ENCODE data around the gene TOE1.
A peak's percentile ranks its signal among the peaks of the same experiment; 100 is the strongest.

TOE1 gene

DNA sequence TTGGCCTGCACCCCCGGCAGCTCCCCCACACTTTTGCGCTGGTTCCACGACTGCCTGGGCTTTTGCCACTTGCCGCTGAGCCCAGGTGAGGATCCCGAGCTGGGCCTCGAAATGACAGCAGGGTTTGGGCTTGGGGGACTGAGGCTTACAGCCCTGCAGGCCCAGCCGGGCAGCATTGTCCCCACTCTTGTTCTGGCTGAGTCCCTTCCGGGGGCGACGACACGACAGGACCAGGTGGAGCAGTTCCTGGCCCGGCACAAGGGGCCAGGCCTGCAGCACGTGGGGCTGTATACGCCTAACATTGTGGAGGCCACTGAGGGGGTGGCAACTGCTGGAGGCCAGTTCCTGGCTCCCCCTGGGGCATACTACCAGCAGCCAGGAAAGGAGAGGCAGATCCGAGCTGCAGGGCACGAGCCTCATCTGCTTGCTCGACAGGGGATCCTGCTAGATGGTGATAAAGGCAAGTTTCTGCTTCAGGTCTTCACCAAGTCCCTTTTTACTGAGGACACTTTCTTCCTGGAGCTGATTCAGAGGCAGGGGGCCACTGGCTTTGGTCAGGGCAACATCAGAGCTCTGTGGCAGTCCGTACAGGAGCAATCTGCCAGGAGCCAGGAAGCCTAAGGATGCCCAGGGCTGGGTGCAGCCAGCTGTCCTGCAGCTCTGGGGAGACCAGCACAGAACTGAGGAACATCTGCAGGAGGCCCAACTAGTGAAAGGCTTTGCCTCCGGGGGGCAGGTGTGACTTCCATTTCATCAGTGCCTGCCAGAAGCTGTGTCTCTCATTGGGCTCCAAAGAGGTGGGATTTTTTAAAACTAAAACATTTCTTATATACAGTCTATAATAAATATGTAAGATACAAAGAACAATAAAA, 12.1 kb upstream of the TOE1 start:
- DNase-seq = peak; percentile 65

DNA sequence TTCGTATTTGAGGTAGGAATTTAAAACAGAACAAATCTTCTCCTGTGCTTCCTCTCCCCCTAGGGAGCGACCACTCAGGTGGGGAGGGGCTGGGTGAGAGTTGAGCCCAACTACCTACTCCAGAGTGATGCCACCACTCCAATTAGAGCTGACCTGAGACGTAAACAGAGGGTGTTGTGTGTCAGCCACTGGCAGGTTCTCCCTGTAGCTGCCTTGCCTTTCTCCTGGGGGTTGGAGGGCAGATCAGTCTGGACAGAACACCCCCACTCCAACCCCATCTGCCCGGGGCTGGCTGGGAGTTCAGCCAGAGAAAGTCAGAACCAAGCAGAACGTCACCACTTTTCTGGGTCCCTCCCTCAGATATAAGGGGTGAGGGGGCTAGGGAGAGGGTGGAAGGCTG, 11.3 kb upstream of the TOE1 start:
- peak; percentile 49 for DNase-seq

GRCh38 chr1:45329445-45329844, 10.5 kb upstream of the TOE1 start:
- DNase-seq = no peak

- no peak for DNase-seq
Observed at GRCh38 chr1:45331436-45332345, 8.3 kb upstream of the TOE1 start.

- no peak for DNase-seq
Observed at GRCh38 chr1:45332346-45332720, 7.6 kb upstream of the TOE1 start.

DNA sequence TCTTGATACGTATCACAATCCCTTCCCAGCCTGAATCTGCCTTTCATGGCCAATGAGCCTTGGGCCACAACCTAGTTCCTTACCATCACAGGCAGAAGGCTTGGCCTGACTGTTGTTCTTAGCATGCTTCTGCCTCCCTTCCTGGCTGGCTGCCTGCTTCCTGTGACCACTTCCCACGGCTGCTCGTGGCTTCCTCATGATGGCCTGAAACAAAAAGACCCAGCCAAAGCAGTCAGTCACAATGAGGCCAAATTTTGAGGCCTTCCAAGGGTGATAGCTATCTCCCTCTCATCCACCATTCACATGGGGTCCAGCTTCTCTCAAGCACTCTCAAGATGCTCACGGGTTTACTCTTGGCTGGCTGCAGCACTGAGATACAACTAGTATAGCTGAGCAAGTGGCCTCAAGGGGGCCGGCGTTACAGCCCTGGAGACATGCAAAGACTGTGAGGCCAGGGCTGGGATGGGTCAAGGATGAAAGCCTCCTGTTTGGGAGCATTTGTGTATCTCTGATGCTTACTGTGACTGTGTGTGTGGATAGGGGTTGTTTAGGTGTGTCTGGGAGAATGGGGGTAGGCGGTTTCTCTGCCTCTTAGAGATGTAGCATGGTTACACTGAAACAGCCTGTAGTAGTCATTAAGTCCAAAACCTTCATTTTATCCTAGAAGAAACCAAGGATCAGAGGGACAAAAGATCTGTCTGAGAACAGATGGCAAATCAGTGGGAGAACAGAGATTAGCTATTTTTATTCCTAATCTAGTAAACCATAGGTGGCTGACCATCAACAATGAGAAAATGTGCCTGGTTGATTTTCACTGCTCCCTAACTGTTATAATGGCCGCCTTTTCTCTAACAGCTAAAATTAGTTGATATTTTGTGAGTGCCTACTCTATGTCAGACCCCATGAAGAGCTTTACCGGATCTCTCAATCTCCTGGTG, 5.4 kb upstream of the TOE1 start:
- peak; percentile 25 for DNase-seq

DNA sequence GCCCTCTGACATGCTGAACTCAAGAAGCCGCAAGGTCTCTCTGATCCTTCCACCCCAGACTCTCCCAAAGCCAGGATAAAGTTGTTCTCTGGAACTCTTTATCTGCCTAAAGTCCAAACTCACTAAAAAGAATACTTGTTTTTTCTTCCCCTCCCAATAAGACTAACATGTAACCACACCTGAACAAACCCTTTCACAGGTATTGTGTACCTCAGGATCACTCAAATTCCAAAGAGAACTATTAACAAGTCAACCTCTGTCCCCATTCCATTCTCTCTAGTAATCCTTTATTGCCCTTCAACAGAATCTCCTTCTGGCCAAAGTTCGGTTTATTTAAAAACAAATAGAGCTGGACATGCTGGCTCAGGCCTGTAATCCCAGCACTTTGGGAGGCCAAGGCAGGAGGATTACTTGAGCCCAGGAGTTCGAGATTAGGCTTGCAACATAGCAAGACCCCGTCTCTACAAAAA, 4.1 kb upstream of the TOE1 start:
- no peak for DNase-seq

GRCh38 chr1:45337630-45338325, 2.2 kb upstream of the TOE1 start:
- DNase-seq = no peak

DNA sequence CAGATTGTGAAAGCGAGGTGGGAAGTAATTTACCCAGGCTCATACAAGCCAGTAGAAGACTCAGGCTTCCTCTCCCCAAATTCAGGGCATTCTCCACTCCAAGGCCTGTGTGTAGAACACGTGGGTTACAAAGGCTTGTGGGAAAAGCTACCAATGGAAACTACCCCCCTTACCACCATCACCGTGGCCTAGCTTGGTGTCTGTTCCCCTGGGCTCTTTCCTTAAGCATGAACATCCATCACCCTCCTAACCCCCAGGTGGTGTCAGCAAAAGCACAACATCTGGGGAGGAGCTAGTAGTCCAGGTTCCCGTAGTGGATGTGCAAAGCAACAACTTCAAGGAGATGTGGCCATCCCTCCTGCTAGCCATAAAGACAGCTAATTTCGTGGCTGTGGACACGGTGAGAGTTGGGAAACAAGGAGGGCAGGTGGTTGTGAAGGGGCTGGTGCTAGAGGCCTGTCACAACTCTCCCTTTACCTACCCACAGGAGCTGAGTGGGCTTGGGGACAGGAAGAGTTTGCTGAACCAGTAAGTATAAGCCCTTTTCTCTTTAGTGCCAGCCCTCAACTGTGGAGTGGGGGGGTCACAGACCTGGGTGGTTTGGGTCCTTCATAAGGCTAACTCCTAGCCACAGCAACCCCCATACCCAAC, 971 bp downstream of the TOE1 start:
- DNase-seq = peak; percentile 40

DNA sequence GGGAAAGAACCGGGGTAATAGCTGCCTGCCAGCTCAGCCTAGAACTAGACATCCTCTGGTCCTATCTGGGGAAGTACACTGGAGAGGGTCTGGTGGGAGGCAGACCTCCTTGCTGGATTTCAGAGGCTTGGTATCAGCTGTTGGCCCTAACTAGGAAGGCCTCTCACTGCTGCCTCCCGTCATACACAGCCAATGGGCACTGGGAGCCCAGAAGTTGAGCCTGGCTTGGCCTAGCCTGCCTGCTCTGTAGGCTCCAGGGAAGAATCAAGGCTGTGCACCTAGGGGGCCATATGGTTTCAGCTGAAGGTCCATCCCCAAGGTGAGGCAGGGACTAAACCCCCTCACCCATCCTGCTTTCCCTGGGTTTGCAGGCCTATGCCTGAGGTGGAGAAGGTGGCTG, 4.5 kb downstream of the TOE1 start:
- no peak for DNase-seq

GRCh38 chr1:45345014-45345413, 5.0 kb downstream of the TOE1 start:
- DNase-seq = no peak

GRCh38 chr1:45346473-45346872, 6.5 kb downstream of the TOE1 start:
- no peak for DNase-seq

GRCh38 chr1:45348020-45348419, 8.1 kb downstream of the TOE1 start:
- DNase-seq = no peak

DNA sequence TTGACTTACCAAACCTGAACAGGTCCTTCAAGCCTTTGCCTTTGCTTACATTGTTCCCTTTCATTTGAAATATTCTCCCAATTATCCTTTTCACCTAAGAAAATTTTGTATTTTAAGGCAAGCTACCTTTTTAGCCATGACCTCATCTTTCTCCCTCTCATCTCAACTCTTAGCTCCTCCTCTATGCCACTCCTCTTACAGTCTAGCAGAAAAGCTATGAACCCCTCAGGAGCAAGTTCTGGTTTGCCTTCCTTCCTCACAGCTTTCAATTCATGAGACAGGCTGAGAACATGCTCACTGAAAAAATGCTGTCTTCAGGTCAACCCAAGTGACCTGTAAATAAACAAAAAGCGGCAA, 8.6 kb downstream of the TOE1 start:
- no peak for DNase-seq

GRCh38 chr1:45348966-45349677, 9.2 kb downstream of the TOE1 start:
- DNase-seq = no peak

DNA sequence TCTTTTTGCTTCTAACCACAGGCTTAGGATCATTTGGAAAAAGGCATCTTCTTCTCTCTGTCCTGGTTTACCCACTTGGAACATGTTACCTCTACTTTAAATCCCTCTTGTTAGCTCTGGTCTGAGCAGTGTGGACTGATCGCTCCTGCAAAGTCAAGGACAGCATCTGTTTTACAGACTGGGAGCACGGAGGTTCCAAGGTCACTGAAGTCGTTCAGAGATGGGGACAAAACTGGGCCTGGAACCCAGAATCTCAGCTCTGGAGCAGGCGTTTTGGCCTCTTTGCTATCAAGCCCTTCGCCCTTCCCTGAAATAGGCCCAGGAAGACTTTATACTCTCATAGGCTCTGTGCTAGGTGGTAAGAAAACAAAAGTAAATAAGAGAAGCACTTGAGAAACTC, 11.5 kb downstream of the TOE1 start:
- no peak for DNase-seq

DNA sequence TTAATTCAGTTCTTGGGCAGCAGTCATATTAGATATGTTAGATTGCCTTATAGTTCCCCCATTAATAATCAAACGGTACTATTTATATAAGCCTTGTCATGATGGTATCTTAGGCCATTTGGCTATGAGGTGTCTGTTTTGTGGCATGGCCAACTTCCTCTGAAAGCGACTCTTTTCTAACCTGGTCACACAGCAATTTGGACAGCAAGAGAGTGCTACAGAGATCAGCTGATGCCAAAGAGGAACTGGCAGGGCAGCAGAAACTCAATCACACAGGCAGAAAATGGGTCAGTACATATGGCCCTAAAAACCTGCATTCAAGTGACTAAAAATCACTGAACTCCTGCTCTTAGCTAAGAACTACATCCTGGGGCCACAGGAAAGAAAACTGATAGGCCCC, 13.7 kb downstream of the TOE1 start:
- no peak for DNase-seq

GRCh38 chr1:45354838-45355237, 14.9 kb downstream of the TOE1 start:
- DNase-seq = no peak

DNA sequence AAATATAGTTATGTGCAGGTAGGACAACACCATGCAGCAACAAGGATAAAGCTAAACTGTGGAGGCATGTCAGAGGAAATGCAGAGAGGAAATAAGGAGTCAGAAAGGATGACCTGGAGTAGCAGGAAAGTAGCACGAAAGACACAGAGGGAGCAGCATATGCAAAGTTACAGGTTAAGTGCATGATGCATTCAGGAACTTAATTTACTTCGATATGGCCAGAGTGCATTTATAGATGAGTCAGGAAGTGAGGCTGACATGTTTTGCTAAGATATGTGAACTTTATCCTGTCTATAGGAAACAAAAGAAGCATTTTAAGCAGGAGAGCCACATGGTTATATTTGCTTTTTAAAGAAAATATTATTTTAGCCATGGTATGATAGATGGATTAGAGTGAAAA, 15.7 kb downstream of the TOE1 start:
- no peak for DNase-seq

GRCh38 chr1:45356186-45356585, 16.2 kb downstream of the TOE1 start:
- peak; percentile 2 for DNase-seq

Measured in NCI-H69 (cell line).